Caco-2 (cell line): ENCODE results near the gene LRP5. TPM values are rescaled to one million over a fixed set of nuclear protein-coding genes. Genes with fewer than 3 reads are reported as not detected.

ENCODE experiments used
- BruUV-seq: library from RNA; stranded (reverse); fragments of 400-500 nt; replicated peaks from 2 replicates; lab custom pipeline; 2021; lab: Mats Ljungman, UMichigan
- CTCF ChIA-PET: fragments of 300-600 bp; sonication (Branson Sonifier 250); formaldehyde crosslinking; loops from one replicate; lab custom pipeline; 2022; ENCODE audit warnings: antibody characterized with exemption; lab: Charles Lee
- POLR2A ChIA-PET: fragments of 300-600 bp; sonication (Branson Sonifier 250); formaldehyde crosslinking; loops from one replicate; lab custom pipeline; 2022; ENCODE audit warnings: antibody characterized with exemption; lab: Charles Lee
- DNase-seq, 2 experiments: peaks; one replicate each; pipeline versions ENCODE4 v3.0.0 to v3.0.0-alpha.2; 2020 to 2022
- H3K27me3 ChIP-seq: replicated peaks from 2 replicates; pipeline ENCODE4 v1.6.0; 2011; ENCODE audit warnings: low read length; ENCODE audit not compliant: control insufficient read depth, insufficient read depth
- H3K36me3 ChIP-seq: 2 replicates; pipeline ENCODE4 v1.5.1; 2011; ENCODE audit warnings: low read length; ENCODE audit not compliant: control insufficient read depth, insufficient read depth
- H3K4me1 ChIP-seq: fragments of 250-450 bp; sonication (Bioruptor Pico); 2 replicates; pipeline ENCODE4 v1.5.1; 2020; ENCODE audit warnings: mild to moderate bottlenecking
- H3K4me3 ChIP-seq: 2 replicates; pipeline ENCODE4 v1.5.1; 2011; ENCODE audit warnings: low read depth, mild to moderate bottlenecking, control low read depth, low read length
- H3K9me3 ChIP-seq: fragments of 250-450 bp; sonication (Bioruptor Pico); 2 replicates; pipeline ENCODE4 v1.5.1; 2020; ENCODE audit warnings: mild to moderate bottlenecking, moderate library complexity
- H3K27ac Mint-ChIP-seq: one replicate; pipeline ENCODE4 v1.8.0; 2022; ENCODE audit warnings: mixed read lengths; ENCODE audit not compliant: unreplicated experiment
- H3K27me3 Mint-ChIP-seq: one replicate; pipeline ENCODE4 v1.8.0; 2022; ENCODE audit warnings: mixed read lengths; ENCODE audit not compliant: insufficient read depth, unreplicated experiment
- H3K36me3 Mint-ChIP-seq: one replicate; pipeline ENCODE4 v1.8.0; 2022; ENCODE audit warnings: mild to moderate bottlenecking, mixed read lengths; ENCODE audit not compliant: insufficient read depth, unreplicated experiment
- H3K4me1 Mint-ChIP-seq: one replicate; pipeline ENCODE4 v1.8.0; 2022; ENCODE audit warnings: low read depth, mixed read lengths; ENCODE audit not compliant: unreplicated experiment
- H3K4me3 Mint-ChIP-seq: one replicate; pipeline ENCODE4 v1.8.0; 2022; ENCODE audit warnings: mild to moderate bottlenecking, moderate library complexity, mixed read lengths; ENCODE audit not compliant: unreplicated experiment
- H3K9me3 Mint-ChIP-seq: one replicate; pipeline ENCODE4 v1.8.0; 2022; ENCODE audit warnings: mixed read lengths; ENCODE audit not compliant: unreplicated experiment
- intact Hi-C: fragments of 100-400 bp; cut with micrococcal nuclease; formaldehyde crosslinking; loops from one replicate; pipeline ENCODE4 v1.10.0; 2022; ENCODE audit not compliant: unreplicated experiment
- total RNA-seq: library from RNA; stranded (reverse); gene quantifications from 2 replicates; pipeline ENCODE4 v1.2.3, GENCODE V29; 2022
- TF ChIP-seq, protein P1 (sequence below), 2 experiments: fragments of 200-600 bp in 1 of 2; IDR thresholded peaks; 1 replicate in 1 of 2; 2 replicates in 1 of 2; pipeline versions ENCODE4 v1.5.1 to v1.8.0; 2011 to 2022; ENCODE audit warnings: antibody characterized with exemption in 1 of 2, control low read depth in 1 of 2, inconsistent platforms in 1 of 2, low read depth in 1 of 2, low read length in 1 of 2, mild to moderate bottlenecking in 1 of 2, moderate library complexity in 1 of 2; ENCODE audit not compliant: insufficient read depth in 1 of 2, severe bottlenecking in 1 of 2, unreplicated experiment in 1 of 2

LRP5 gene
- total RNA-seq, 1 experiment from 2014 or later: 94.3 TPM

DNA sequence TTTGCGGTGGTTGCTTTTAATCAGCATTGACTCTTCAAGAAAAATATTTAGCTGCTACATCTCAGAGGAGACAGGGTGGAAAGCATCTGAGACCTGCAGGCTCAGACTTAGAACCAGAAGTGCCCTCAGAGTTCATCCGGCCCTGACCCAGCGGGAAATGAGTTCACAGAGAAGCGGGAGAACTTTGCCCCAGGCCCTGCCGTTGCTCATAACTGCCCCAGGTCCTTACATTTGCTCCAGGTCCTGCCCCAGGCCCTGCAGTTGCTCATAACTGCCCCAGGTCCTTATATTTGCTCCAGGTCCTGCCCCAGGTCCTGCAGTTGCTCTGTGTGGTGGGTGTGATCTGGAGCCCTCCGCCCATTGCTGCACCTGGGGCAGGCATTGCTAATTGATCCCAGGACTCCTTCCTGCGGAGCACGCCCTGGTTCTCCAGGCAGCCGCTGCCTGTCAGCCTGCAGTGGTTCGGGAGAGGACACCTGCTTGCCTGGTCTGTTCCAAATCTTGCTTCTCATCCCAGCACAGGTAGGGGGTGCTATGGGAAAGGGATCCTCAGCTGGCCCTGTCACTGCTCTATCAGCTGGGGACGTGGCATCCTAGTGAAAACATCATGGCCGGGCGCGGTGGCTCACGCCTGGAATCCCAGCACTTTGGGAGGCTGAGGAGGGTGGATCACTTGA is 90.1 kb downstream of the LRP5 start:
- Histone ChIP-seq H3K27me3 (no peaks in the 10 kb centered on the region), H3K4me1 (peaks cover 9% of the 10 kb centered on the region; the same call in 1 of the 2 replicates), H3K36me3 (peaks cover 25% of the 10 kb centered on the region), H3K4me3 (no peak overlapping the region), H3K9me3 (no peaks in the 10 kb centered on the region)
- BruUV-seq: no TSS peak
- intact Hi-C loops: no loop called here
- Mint-ChIP-seq H3K4me3 (no peak overlapping the region), H3K4me1 (peaks cover 6% of the 10 kb centered on the region), H3K36me3 (peaks cover 68% of the 10 kb centered on the region), H3K27me3 (no peaks in the 10 kb centered on the region), H3K9me3 (no peaks in the 10 kb centered on the region), H3K27ac (no peak overlapping the region)
- TF ChIP-seq, protein P1, sequence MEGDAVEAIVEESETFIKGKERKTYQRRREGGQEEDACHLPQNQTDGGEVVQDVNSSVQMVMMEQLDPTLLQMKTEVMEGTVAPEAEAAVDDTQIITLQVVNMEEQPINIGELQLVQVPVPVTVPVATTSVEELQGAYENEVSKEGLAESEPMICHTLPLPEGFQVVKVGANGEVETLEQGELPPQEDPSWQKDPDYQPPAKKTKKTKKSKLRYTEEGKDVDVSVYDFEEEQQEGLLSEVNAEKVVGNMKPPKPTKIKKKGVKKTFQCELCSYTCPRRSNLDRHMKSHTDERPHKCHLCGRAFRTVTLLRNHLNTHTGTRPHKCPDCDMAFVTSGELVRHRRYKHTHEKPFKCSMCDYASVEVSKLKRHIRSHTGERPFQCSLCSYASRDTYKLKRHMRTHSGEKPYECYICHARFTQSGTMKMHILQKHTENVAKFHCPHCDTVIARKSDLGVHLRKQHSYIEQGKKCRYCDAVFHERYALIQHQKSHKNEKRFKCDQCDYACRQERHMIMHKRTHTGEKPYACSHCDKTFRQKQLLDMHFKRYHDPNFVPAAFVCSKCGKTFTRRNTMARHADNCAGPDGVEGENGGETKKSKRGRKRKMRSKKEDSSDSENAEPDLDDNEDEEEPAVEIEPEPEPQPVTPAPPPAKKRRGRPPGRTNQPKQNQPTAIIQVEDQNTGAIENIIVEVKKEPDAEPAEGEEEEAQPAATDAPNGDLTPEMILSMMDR (IDR thresholded peaks at IDR 0.05; ENCODE audit: insufficient read depth in 1 of 2, low read depth in 1 of 2, low read length in 1 of 2, severe bottlenecking in 1 of 2, unreplicated experiment in 1 of 2): no peak
- DNase-seq: peak in 1 of 2 experiments; percentile 38
- ChIA-PET POLR2A (no interaction called here), CTCF (no interaction called here)

DNA sequence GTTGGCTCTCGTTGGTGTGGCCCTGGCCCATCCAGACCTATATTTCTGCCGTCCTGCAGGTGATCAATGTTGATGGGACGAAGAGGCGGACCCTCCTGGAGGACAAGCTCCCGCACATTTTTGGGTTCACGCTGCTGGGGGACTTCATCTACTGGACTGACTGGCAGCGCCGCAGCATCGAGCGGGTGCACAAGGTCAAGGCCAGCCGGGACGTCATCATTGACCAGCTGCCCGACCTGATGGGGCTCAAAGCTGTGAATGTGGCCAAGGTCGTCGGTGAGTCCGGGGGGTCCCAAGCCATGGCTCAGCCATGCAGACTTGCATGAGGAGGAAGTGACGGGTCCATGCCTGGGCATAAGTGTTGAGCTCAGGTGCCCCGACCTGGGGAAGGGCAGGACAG is 91.0 kb downstream of the LRP5 start:
- H3K9me3 ChIP-seq: no peaks in the 10 kb centered on the region
- Mint-ChIP-seq H3K36me3 (peaks cover 77% of the 10 kb centered on the region), H3K27me3 (no peaks in the 10 kb centered on the region), H3K9me3 (no peaks in the 10 kb centered on the region), H3K4me1 (peaks cover 6% of the 10 kb centered on the region), H3K4me3 (no peak overlapping the region), H3K27ac (no peak overlapping the region)
- no peak overlapping the region for H3K4me3 ChIP-seq
- intact Hi-C loops: no loop called here
- H3K4me1 ChIP-seq: peaks cover 9% of the 10 kb centered on the region; the same call in 1 of the 2 replicates
- BruUV-seq: no TSS peak
- TF ChIP-seq, protein P1 (IDR thresholded peaks at IDR 0.05; ENCODE audit: insufficient read depth in 1 of 2, low read depth in 1 of 2, low read length in 1 of 2, severe bottlenecking in 1 of 2, unreplicated experiment in 1 of 2): no peak
- CTCF ChIA-PET: interaction anchor here (0.8 kb wide), 1 partner anchor 194 kb away, joined by 3 read pairs; no protein-coding TSS in a partner anchor
- POLR2A ChIA-PET: no interaction called here
- no peak for DNase-seq
- no peaks in the 10 kb centered on the region for H3K27me3 ChIP-seq
- peaks cover 25% of the 10 kb centered on the region for H3K36me3 ChIP-seq

DNA sequence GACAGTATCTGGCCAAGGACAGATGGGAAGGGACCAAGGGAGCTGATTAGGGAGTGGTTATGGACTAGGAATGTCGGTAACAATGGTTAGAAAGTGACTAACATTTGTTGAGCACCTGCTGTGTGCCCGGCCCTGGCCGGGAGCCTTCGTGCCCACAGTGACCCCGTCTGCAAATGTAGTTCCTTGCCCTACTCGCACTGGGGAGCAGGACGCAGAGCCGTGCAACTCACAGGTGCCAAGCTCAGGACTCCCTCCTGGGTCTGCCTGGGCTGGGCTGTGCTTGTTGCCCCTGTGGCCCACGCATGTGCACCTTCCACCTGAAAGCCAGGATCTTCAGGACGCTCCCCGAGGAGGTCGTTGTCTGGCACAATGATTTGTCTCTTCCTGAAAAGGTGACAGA is 91.4 kb downstream of the LRP5 start:
- CTCF ChIA-PET: interaction anchor here (0.8 kb wide), 1 partner anchor 195 kb away, joined by 3 read pairs; no protein-coding TSS in a partner anchor
- no peak overlapping the region for H3K4me3 ChIP-seq
- POLR2A ChIA-PET: no interaction called here
- no peaks in the 10 kb centered on the region for H3K9me3 Mint-ChIP-seq
- no peak overlapping the region for H3K4me3 Mint-ChIP-seq
- no TSS peak for BruUV-seq
- H3K36me3 ChIP-seq: peaks cover 26% of the 10 kb centered on the region
- no peak overlapping the region for H3K27ac Mint-ChIP-seq
- H3K27me3 Mint-ChIP-seq: no peaks in the 10 kb centered on the region
- TF ChIP-seq, protein P1 (IDR thresholded peaks at IDR 0.05; ENCODE audit: insufficient read depth in 1 of 2, low read depth in 1 of 2, low read length in 1 of 2, severe bottlenecking in 1 of 2, unreplicated experiment in 1 of 2): no peak
- peaks cover 9% of the 10 kb centered on the region; the same call in 1 of the 2 replicates for H3K4me1 ChIP-seq
- H3K27me3 ChIP-seq: no peaks in the 10 kb centered on the region
- intact Hi-C loops: no loop called here
- peaks cover 6% of the 10 kb centered on the region for H3K4me1 Mint-ChIP-seq
- H3K36me3 Mint-ChIP-seq: peaks cover 81% of the 10 kb centered on the region
- peak in 1 of 2 experiments; percentile 40 for DNase-seq
- H3K9me3 ChIP-seq: no peaks in the 10 kb centered on the region
